Esophagus muscularis mucosa (tissue), 3 donors: ENCODE data around the gene CPNE5.

Experiments used
- POLR2A ChIP-seq: fragments of 450-650 bp; IDR thresholded peaks from one replicate; pipeline ENCODE4 v1.6.1; 2017; ENCODE audit warnings: antibody characterized with exemption, moderate library complexity, mild to moderate bottlenecking, low read depth
- POLR2AphosphoS5 ChIP-seq, 2 donors: sonication (generic); formaldehyde crosslinking; IDR thresholded peaks; one replicate each; pipeline ENCODE4 v1.6.1; 2017; ENCODE audit warnings: antibody characterized with exemption in 2 of 2
- TF ChIP-seq, protein P1 (sequence below), 3 experiments: fragments of 200-600 bp in 2 of 3; fragments of 450-650 bp in 1 of 3; sonication (generic) in 2 of 3; IDR thresholded peaks; one replicate each; pipeline ENCODE4 v1.5.1; 2017 to 2019; ENCODE audit warnings: antibody characterized with exemption in 3 of 3, mild to moderate bottlenecking in 2 of 3, moderate library complexity in 1 of 3

DNA sequence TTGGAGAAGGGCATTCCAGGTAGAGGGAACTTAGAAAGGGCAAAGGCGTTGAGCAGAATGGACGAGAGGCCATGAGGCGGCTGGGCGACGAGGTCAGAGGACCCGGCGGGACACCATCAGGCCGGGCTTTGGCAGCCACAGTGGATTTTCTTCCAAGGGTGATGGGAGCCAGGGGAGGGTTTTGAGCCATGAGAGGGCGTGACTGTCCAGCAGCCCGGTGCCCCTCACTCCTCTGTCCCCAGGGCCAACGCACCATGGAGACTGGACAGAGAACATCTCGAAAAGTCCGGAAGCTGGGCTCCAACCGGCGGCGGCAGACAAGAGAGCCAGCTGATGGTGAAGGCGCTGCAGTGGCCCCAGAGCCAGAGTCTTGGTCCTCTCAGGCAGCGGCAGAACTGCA is 135.3 kb downstream of the CPNE5 start:
- TF ChIP-seq POLR2A, result no peak
- TF ChIP-seq, protein P1, sequence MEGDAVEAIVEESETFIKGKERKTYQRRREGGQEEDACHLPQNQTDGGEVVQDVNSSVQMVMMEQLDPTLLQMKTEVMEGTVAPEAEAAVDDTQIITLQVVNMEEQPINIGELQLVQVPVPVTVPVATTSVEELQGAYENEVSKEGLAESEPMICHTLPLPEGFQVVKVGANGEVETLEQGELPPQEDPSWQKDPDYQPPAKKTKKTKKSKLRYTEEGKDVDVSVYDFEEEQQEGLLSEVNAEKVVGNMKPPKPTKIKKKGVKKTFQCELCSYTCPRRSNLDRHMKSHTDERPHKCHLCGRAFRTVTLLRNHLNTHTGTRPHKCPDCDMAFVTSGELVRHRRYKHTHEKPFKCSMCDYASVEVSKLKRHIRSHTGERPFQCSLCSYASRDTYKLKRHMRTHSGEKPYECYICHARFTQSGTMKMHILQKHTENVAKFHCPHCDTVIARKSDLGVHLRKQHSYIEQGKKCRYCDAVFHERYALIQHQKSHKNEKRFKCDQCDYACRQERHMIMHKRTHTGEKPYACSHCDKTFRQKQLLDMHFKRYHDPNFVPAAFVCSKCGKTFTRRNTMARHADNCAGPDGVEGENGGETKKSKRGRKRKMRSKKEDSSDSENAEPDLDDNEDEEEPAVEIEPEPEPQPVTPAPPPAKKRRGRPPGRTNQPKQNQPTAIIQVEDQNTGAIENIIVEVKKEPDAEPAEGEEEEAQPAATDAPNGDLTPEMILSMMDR (IDR thresholded peaks at IDR 0.05), result no peak
- TF ChIP-seq POLR2AphosphoS5 (IDR thresholded peaks at IDR 0.05), result no peak
